ENCODE data around the gene MYCL.

Gene MYCL

GRCh38 chr1:39850606-39851216 is 51.0 kb downstream of the MYCL start:
- no peak for DNase-seq

GRCh38 chr1:39849203-39849602 is 52.5 kb downstream of the MYCL start:
- no peak for DNase-seq

GRCh38 chr1:39847940-39848339 is 53.8 kb downstream of the MYCL start:
- no peak for DNase-seq

- DNase-seq = no peak
These were observed 54.9 kb downstream of the MYCL start for GRCh38 chr1:39846796-39847195.

GRCh38 chr1:39845569-39846566 is 55.8 kb downstream of the MYCL start:
- DNase-seq = peak; percentile 90
